DMS79 treated with DMSO at 0.1 percent for 48 hours (cell line): ENCODE measurements around the gene NFE2L2.
"Not testable (repeated sequence)": the region's sequence is repeated elsewhere in the genome, so short reads cannot be mapped to it uniquely, and the experiment has no call there.

Experiments
- DNase-seq: peaks from one replicate; lab custom pipeline; 2025; lab: John Stamatoyannopoulos, UW

Gene NFE2L2

DNA sequence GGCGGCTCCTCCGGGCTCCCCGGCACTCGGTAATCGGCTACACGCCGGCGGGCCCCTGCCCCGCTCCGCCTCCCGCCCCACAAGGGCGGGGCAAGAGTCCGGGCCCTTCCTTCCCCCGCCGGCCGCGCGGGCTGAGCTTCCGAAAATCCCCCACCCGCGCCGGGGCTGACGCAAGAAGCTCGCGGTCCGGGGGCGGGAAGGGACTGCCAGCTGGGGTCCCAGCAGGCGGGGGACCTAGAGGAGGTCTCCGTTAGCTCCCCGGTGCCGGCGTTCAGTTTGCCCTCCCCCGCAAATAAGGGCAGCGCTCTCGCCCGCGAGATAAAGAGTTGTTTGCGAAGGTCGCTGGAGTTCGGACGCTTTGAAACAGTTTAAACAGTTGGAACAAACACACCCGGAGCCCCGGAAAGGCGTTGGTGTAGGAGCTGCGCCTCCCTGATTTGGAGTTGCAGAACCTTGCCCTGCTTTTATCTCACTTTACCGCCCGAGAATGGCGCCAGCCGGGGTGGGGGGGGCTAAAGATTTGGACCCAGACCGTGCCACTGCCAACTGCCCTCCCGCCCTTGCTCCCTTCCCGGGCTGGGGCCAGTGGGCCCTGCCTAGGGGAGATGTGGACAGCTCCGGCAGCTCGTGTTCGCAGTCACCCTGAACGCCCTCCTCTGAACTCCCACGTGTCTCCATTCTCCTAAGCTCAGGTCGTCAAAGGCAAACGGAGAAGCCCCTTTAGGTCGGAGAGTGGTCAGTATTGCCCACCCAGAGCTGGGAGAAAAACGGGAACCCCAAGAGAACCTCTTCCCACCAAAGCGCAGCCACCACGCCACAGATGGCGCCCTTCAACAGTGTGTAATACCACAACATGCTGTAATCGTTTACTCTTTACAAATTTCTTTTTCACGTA lies at the start of gene NFE2L2:
TSS of gene NFE2L2 (minus strand) at position 35 of the 895 bp plus-strand sequence. CDS start 151 bp downstream, outside the sequence.
- DNase-seq = peak; percentile 64

DNA sequence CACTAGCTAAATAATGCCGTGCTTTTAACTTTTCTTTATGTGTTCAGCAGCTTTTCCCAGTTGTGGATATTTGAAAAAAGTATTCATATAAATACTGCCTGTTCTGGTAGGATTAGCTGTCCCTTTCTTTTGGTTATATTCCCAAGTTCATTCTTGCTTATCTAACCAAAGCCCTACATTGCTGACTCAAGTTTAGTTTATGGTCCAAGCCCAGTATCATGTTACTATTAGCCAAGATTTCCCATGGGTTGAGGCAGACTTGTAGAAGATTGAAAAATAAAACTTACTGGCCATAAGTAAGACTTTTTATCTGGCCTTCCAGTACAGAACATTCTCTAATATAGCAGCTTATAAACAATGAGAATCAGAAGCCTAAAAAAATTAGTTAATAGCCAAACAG lies 49.7 kb upstream of the NFE2L2 start:
- DNase-seq = no peak

DNA sequence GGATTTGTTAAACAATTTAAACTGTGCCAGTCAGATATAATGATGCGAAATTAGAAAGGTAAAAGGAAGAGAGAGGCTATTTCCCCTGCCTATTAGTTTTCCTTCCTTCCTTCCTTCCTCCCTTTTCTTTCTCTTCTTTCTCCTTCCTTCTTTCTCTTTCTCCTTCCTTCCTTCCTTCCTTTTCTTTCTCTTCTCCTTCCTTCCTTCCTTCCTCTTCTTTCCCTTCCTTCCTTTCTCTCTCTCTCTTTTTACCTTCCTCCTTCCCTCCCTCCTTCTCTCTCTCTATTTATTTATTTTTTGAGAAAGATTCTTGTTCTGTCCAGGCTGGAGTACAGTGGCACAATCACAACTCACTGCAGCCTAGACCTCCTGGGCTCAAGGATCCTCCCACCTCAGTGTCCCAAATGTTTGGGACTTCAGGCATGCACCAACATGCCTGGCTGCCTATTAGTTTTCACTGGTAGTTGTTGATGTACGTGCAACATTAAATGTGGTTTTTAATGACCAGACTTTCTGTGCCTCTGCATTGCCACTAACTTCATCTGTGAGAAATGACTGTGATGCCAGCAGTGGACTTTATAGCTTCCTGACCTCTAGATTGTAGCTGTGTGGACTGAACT lies 48.7 kb upstream of the NFE2L2 start:
- peak; percentile 8 for DNase-seq

DNA sequence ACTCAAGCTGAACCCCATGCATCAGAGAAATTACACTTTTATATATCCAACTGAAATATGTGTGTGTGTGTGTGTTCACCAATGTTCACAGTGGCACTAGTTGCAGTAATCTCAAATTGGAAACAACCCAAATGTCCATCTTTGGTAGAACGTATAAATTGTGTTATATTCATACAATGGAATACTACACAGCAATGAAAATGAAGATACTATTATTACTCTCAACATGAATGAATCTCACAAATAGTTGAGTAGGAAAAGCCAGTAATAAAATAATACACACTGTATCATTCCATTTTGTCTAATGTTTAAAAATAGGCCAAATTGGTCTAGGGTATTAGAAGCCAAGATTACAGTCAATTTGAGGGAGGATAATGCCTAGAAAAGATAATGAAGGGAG lies 48.0 kb upstream of the NFE2L2 start:
- no peak for DNase-seq

DNA sequence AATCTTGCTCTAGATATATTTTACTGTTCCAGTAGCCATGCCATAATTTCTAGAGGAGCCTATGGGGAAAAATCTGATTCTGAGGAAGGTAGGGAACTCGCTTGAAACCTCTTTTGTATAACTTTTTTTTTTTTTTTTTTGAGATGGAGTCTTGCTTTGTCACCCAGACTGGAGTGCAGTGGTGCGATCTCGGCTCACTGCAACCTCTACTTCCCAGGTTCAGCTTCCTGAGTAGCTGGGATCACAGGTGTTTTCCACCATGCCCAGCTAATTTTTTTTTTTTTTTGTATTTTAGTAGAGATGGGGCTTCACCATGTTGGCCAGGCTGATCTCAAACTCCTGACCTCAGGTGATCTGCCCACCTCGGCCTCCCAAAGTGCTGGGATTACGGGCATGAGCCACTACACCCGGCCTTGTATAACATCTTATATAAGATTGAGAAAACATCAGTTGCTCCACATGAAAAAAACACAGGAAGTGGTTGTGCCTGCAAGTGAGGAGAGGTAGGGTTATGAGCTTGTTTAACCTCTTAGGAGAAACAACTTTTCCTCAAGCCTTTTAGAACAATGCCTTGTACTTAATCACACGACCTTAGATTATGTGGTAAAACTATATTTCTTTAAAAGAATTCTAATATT lies 45.3 kb upstream of the NFE2L2 start:
- DNase-seq = not testable (repeated sequence)

DNA sequence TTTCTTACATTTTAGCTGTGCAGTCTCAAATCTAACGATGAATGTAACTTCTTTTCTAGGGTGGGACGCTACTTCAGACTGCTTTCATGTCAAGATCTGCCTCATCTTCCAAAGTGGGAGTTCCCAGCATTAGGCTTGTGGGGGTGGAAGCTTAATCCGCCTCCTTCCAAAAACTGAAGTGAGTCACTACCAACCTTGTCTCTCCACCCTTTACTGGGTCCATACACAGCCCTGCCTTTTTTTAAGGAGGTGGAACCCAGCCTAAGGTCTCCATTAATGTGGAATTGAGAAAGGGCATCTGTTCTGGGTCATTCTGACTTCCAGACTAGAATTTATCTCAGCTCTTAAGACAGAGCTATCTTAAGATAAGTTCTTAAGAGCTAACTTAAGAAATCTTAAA lies 42.0 kb upstream of the NFE2L2 start:
- DNase-seq = no peak

DNA sequence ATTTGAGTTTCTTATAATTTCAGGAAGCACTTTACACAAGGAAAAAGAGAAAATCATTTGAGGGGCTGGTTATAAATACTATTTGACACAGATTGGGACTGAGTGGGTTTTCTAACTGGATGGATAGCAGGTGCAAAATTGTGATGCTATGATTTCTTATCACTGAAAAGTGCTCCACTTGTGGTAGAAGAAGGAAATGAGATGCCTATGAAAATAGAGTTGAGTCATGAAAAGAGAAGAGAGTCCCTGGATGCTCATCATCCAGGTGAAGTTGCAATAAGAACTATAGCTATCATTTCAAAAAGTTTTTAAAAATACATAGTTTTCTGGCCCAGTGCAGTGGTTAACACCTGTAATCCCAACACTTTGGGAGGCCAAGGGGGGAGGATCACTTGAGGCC lies 39.4 kb upstream of the NFE2L2 start:
- DNase-seq = no peak

DNA sequence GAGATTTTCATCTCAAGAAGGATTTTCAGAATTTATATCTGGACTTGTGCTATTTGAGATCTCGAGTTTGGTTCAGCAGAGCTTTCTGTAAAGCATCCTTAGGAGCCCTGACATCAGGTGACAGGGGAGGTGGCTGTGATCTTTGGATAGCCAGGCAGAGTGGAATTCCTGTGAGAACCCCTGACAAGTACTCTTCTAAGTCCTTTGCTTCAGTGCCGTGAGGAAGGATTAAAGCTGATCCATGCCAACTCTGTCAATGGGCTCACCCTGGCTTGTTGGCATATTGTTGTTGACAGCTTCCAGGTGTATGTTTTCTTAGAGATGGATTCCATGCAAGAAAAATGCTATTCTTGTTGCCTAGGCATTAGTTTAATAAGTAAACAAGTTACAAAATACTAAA lies 38.0 kb upstream of the NFE2L2 start:
- DNase-seq = no peak

DNA sequence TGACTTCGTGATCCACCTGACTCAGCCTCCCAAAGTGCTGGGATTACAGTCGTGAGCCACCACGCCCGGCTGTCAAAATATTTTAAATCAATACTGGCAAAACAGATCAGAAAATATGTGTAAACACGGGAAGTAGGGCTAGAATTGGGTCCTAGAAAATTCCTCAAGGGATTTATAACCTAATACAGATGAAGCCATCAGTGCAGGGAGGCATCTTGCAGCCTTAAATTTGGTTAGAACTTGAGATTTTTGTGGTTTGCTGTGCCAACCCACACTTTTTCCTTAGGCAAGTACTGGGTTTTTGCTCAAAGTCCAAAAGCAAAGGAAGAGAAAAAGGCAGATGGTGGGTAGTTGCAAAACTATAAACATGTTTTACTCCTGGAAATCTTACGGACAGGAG lies 33.7 kb upstream of the NFE2L2 start:
- DNase-seq = no peak

DNA sequence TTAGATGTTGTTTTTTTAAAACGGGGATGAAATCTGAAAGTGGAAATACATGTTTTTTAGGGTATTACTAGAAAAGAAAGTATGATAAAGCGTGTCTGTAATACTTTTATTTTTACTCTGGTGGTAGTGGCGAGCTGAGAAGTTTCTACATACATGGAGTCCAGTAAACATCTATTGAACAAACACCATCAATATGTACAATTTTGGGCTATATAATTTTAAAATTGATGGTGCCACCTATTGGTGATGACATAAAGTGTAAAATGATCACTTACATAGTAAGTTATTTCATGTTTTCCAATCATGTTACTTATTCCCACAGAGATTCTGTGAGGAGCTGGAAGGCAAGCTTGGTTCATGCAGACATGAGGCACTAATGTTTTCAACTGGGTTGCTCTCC lies 31.5 kb upstream of the NFE2L2 start:
- peak; percentile 14 for DNase-seq

DNA sequence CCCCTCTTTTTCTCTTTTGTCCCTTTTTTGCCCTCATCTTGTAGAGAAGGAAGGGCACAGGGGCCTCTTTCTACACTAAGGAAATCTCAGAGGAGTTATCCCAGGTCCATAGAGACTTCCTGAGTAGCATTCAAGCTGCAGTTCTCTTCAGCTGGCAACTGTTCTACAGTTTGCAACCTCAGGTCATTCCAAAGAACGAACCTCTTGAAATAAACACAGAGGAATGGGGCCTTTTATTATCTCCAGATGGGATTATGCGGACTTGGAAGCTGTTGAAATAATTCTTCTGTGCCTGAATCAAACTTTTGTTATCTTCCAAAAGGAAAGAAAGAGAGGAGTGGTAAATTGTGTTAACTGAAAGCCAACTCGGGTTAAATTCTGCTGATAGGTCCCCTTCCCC lies 31.0 kb upstream of the NFE2L2 start:
- no peak for DNase-seq

DNA sequence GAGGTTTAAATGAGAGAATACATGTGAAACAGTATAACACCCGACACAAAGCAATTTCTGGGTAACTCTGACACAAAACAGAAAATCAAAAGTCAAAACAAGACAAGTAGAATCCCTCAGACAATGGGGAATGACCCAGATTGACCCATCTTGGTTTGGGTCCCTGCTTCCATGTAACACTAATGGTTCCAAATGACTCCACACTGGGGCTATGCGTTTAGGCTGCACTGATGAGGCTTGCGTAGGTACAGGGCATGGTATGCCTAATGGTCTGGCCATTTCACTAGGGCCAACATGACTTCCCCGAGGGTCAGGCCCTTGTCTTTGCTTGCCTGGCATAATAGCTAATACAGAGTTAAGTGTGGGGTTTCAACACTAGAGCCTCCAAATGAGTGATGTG lies 27.2 kb upstream of the NFE2L2 start:
- no peak for DNase-seq

DNA sequence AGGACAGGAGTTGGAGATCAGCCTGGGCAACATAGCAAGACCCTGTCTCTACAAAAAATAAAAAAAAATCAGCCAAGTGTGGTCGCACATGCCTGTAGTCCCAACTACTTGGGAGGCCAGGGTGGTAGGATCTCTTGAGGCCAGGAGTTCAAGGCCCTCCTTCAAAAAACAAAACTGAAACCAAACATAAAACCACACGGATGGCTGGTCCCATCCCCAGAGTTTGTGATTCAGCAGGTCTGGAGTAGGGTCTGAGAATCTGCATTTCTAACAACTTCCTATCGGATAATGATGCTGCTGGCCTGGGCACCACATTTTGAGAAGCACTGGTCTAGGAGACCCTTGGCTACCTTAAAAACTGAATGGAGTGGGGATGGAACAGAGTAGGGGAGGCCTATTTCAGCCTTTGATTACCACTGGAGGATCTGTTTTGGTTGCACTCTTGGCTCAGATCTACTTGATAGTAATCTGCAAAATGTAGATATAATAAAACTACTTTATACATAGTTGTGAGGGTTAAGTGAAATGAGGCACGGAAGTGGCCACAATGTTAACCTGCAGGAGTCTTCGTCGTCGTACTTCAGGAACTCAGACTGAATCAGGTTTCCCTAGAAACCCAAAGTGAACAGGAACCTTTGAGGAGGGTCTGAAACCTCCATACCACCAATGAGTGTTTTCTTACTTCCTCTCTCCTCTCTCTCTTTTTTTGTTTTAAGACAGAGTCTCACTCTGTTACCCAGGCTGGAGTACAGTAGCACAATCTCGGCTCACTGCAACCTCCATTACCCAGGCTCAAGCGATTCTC lies 25.5 kb upstream of the NFE2L2 start:
- peak; percentile 5 for DNase-seq

DNA sequence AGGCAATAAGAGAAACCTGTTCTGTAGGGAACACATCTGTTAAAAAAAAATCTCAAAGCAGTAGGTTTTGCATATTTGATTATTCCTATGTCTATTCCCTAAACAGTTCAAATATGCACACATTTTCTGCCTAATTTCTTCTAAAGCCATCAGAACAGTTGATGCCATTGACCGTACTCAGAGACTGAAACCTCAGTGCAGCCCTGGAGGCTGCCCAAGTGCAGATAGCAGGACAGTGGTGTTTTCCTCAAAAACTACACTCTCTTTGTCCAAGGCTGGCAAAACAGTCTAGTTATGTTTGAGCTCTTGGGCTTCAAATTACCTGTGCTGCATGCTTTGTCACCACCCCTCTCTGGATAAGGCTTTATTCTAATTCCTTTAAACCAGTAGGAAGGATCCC lies 23.3 kb upstream of the NFE2L2 start:
- no peak for DNase-seq

DNA sequence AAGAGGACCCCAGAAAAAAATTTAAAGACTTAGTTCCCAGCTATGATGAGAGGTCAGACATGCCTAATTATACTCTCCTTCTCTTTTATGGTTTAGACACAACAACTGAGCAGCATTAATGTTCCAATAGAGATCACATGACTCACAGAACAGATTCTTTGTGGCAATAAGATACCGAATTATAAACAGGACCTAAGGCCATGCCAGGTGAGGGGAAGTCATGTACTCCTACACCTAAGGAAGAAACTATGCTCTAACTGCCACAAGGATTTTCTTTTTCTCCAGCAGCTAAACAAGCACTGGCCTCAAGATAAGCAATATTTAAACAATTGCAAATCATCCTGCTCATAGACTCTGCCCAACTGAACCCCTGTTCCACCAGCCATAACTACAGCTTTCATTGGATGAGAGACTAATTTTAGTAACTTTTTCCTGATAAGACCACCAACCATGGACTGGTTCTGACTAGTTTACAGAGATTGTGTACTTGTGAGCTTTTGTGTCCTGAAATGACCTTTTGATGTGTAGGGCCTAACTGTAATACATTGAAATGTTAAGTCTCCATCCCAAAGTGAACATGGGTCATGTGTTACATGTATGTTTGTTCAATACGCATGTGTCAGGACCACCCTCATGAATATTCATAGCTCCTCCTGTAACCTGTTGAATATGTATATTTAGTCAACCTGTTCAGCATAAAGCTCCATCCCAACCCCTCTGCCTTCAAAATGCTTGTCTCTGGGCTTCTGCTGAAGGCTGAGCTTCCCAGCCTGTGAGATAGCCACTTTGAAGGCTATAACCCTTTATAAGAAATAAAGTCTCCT lies 21.6 kb upstream of the NFE2L2 start:
- no peak for DNase-seq

DNA sequence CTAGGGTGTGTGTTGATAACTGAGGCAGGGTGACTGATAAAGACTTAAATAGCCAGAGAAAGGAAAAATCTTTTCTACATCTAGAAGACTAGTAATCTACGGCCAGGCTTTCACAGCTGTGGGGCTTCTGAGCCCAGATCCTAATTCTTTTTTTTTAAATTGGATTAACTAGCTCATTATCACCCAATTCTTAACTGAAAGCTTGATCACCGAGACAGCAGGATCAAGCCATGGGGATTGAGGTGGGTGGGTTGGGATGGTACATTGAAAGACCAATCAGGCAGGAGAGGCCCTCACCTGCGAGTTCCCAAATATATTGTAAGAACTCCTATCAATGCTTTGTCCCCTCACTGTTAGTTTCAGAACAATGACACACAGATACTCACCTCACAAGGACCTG lies 20.0 kb upstream of the NFE2L2 start:
- DNase-seq = no peak

DNA sequence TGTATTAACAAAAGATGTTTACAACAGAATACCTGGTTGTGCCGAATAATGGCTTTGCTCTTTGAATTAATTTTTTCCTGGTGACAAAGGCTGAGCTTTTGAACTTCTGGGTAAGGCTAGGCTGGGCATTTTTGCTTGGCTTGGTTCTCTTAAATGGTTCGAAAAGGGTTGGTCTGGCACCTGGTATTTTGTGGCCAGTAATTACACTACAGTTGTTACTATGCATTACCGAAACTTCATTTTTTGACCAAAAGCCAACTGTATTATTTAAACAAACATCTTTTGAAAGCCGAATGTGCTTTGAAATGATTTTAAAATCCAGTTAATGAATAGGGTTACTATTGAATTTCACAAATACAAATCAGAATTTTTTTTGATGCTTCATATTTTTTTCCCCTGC lies 19.4 kb upstream of the NFE2L2 start:
- DNase-seq = peak; percentile 78

DNA sequence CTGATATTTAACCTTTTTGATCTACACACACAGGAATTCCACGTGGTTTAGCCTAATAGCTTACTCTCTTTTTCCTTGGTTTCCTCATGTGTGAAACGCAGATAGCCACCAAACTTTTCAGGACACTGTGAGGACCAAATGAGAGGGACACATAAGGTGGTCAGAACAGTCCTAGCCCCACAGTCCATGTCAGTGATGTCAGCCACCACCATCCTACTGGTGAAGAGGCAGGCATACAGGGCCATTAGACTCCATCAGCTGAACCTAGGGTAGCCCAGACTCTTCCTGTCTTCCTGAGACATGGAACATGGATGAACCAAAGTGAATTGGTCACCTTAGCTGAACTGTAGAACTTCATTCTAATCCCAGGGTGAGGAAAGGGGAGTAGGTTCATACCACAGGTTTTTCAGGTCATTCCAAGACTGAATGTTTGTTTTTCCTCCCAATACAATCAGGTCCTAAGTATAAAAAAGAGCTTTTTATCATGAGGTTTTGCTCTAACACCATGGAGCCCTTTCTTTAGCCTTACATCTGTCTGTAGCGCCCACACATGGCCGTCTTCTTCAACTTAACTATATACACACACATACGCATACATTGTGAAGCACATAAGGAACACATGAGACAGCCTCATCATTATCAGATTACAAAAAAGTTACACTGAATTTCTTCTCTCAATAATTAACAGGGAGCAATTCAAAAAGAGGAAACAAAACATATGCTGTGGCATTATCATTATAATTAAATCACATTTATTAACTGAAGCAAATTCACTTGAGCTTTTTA lies 18.5 kb upstream of the NFE2L2 start:
- DNase-seq = peak; percentile 9

DNA sequence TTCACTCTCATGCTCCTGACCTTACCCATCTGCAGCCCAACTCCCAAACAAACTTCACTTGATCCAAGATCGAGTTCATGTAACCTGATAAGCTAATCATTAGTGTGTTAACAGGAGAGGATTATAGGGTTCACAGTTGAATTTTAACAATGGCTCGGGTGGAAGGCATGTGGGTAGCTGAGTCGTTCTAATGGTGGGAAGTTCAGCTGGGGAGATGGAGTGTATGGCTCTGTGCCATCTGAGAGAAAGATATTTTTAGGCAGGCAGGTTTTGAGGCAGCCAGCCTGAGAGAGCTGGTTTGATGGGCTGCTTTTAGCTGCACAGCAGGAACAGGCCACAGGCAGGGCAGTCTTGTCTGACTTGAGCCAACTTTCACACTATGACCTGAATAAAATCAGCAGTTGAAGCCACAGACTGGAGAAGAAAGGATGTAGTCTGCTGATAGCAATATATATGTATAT lies 17.7 kb upstream of the NFE2L2 start:
- peak; percentile 87 for DNase-seq

DNA sequence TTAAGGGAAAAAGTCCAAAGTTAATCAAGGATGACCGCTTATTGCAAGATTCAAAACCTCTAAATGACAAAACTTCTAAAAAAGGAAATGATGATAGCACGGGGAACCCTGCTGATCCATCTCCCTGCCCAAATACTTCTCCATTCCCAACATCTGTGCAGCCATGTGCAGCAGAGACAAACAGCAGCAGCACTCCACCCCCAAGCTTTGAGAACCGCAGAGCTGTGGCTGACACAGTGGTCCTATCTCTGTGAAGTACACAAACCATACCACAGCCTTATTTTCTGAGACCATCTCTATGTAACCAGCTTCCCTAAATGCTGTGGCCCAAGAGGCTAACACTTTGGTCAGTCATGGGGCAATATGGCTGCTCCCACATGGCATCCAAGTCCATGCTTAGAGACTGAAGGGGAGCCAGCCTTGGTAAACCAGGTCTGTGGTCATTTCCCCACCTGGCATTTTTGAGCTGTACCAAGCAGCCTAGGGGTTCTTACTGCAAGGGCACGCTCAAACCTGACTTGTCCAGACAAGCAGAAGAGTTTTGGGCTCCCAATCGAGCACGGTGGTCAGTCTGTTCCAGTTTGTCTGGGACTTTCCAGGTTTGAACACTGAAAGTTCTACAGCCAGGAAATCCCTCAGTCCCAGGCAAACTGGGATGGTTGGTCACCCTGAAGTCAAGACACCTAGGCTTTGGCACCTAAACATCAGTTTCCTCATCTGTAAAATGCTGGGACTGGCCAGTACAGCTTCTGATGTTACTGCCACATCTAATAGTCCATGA lies 17.1 kb upstream of the NFE2L2 start:
- DNase-seq = no peak
